ENCODE measurements around the gene KMT2B. TPM values are rescaled to one million over a fixed set of nuclear protein-coding genes. Genes with fewer than 3 reads are reported as not detected.

KMT2B gene
- total RNA-seq, 1 experiment from 2014 or later = 66.6 TPM

- no peaks in the 10 kb centered on the region for H3K9me3 Mint-ChIP-seq
- no peaks in the 10 kb centered on the region for H3K27me3 Mint-ChIP-seq (ENCODE audit: low read depth)
- H3K36me3 Mint-ChIP-seq = peaks cover 47% of the 10 kb centered on the region
- CTCF ChIA-PET = no interaction called here
- TF ChIP-seq PRRX2 (CRISPR knock-in tag; IDR thresholded peaks at IDR 0.05) (no peak), NR1H2 (CRISPR knock-in tag; IDR thresholded peaks at IDR 0.05) (no peak), KAT7 (CRISPR knock-in tag; IDR thresholded peaks at IDR 0.05; ENCODE audit: borderline replicate concordance) (no peak), NFATC4 (CRISPR knock-in tag; IDR thresholded peaks at IDR 0.05) (no peak), FOXK1 (CRISPR knock-in tag; IDR thresholded peaks at IDR 0.05) (no peak), ZNF396 (CRISPR knock-in tag; IDR thresholded peaks at IDR 0.05; ENCODE audit: borderline replicate concordance) (no peak), AR (CRISPR knock-in tag; IDR thresholded peaks at IDR 0.05) (no peak), IRF2 (CRISPR knock-in tag; IDR thresholded peaks at IDR 0.05; ENCODE audit: borderline replicate concordance, low read depth) (no peak), CDX4 (CRISPR knock-in tag; IDR thresholded peaks at IDR 0.05; ENCODE audit: borderline replicate concordance) (no peak), SMAD3 (CRISPR knock-in tag; IDR thresholded peaks at IDR 0.05; ENCODE audit: borderline replicate concordance) (no peak), GTF2I (CRISPR knock-in tag; conservative IDR thresholded peaks at IDR 0.05) (no peak), SP1 (CRISPR knock-in tag; conservative IDR thresholded peaks at IDR 0.05) (no peak)
- POLR2A ChIA-PET = no interaction called here
- no peak overlapping the region for H3K4me3 Mint-ChIP-seq
- ATAC-seq (no peak), DNase-seq (ENCODE audit: low spot score) (no peak)
- H3K27ac Mint-ChIP-seq = no peak overlapping the region
- H3K4me1 Mint-ChIP-seq = peaks cover 5% of the 10 kb centered on the region
Measured at GRCh38 chr19:35722461-35722860, 4.7 kb downstream of the KMT2B start.

GRCh38 chr19:35722897-35723296 is 5.1 kb downstream of the KMT2B start:
- POLR2A ChIA-PET = no interaction called here
- ATAC-seq = no peak
- TF ChIP-seq NR2C2 (CRISPR knock-in tag; IDR thresholded peaks at IDR 0.05) = no peak
- TF ChIP-seq ZBTB21 (CRISPR knock-in tag; IDR thresholded peaks at IDR 0.05; ENCODE audit: borderline replicate concordance) = no peak
- TF ChIP-seq NR3C1 (CRISPR knock-in tag; conservative IDR thresholded peaks at IDR 0.05; ENCODE audit: low read depth) = no peak
- no peak for TF ChIP-seq ZNF138 (CRISPR knock-in tag; conservative IDR thresholded peaks at IDR 0.05)
- no peak for TF ChIP-seq ATF2 (CRISPR knock-in tag; IDR thresholded peaks at IDR 0.05; ENCODE audit: borderline replicate concordance, low read depth)
- no peak for TF ChIP-seq NFATC4 (CRISPR knock-in tag; IDR thresholded peaks at IDR 0.05)
- TF ChIP-seq E2F5 (CRISPR knock-in tag; IDR thresholded peaks at IDR 0.05) = no peak
- no peak for TF ChIP-seq TEAD1 (CRISPR knock-in tag; IDR thresholded peaks at IDR 0.05)
- TF ChIP-seq KAT7 (CRISPR knock-in tag; IDR thresholded peaks at IDR 0.05; ENCODE audit: borderline replicate concordance) = no peak
- no peak for TF ChIP-seq FOXJ3 (CRISPR knock-in tag; IDR thresholded peaks at IDR 0.05; ENCODE audit: borderline replicate concordance)
- no peak for TF ChIP-seq TCF7 (CRISPR knock-in tag; IDR thresholded peaks at IDR 0.05; ENCODE audit: low read depth)
- no peak for TF ChIP-seq ZNF532 (CRISPR knock-in tag; IDR thresholded peaks at IDR 0.05; ENCODE audit: borderline replicate concordance)
- TF ChIP-seq SMAD4 (CRISPR knock-in tag; IDR thresholded peaks at IDR 0.05) = no peak
- TF ChIP-seq ZNF416 (CRISPR knock-in tag; IDR thresholded peaks at IDR 0.05) = no peak
- no peak for TF ChIP-seq ZNF671 (CRISPR knock-in tag; IDR thresholded peaks at IDR 0.05)
- no peak for TF ChIP-seq ATF3 (CRISPR knock-in tag; conservative IDR thresholded peaks at IDR 0.05)

More at GRCh38 chr19:35722897-35723296, 5.1 kb downstream of the KMT2B start:
- Mint-ChIP-seq H3K27me3 (ENCODE audit: low read depth) (no peaks in the 10 kb centered on the region), H3K36me3 (peaks cover 47% of the 10 kb centered on the region), H3K9me3 (no peaks in the 10 kb centered on the region), H3K27ac (no peak overlapping the region), H3K4me1 (peaks cover 5% of the 10 kb centered on the region), H3K4me3 (no peak overlapping the region)
- DNase-seq (ENCODE audit: low spot score) = no peak
- CTCF ChIA-PET = interaction anchor here (0.6 to 1.0 kb wide), 5 partner anchors 14 to 228 kb away, joined by 3 read pairs; no protein-coding TSS in a partner anchor
